ENCODE measurements around the gene LAMB2.

DNA sequence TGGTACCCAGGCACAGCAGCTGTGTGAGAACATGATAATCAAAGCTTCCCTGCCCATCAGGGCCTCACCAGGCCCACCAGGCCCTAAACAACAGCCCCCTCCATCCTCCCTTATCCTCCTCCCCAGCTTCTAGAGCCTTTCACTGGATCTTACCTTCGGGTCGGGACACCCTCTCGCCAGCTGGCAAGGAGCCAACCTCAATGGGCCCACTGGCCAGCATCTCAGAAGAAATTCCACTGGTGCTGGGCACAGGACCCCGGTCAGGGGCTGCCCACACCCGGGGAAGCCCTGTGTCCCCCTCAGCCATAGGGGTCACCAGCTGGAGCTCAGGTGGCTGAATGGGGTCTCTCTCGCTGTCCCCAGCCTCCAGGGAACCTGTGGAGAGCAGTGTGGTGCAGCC is 21.5 kb downstream of the LAMB2 start:
- TF ChIP-seq EZH2 (IDR thresholded peaks at IDR 0.05; ENCODE audit: low read depth, low read length, severe bottlenecking), result no peak
- TF ChIP-seq, protein P1, sequence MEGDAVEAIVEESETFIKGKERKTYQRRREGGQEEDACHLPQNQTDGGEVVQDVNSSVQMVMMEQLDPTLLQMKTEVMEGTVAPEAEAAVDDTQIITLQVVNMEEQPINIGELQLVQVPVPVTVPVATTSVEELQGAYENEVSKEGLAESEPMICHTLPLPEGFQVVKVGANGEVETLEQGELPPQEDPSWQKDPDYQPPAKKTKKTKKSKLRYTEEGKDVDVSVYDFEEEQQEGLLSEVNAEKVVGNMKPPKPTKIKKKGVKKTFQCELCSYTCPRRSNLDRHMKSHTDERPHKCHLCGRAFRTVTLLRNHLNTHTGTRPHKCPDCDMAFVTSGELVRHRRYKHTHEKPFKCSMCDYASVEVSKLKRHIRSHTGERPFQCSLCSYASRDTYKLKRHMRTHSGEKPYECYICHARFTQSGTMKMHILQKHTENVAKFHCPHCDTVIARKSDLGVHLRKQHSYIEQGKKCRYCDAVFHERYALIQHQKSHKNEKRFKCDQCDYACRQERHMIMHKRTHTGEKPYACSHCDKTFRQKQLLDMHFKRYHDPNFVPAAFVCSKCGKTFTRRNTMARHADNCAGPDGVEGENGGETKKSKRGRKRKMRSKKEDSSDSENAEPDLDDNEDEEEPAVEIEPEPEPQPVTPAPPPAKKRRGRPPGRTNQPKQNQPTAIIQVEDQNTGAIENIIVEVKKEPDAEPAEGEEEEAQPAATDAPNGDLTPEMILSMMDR (IDR thresholded peaks at IDR 0.05; ENCODE audit: control extremely low read depth in 1 of 3, insufficient read depth in 1 of 3, low read depth in 1 of 3, low read length in 3 of 3), result no peak
- TF ChIP-seq POLR2A (IDR thresholded peaks at IDR 0.05; ENCODE audit: control extremely low read depth in 1 of 2, low read depth in 2 of 2, low read length in 2 of 2), result no peak
- no peak for TF ChIP-seq EGR1 (IDR thresholded peaks at IDR 0.05; ENCODE audit: borderline replicate concordance, low read depth, low read length)
- no peak for TF ChIP-seq KDM5A (IDR thresholded peaks at IDR 0.05; ENCODE audit: low read length)
- TF ChIP-seq SRF (IDR thresholded peaks at IDR 0.05; ENCODE audit: low read depth, low read length), result no peak
- TF ChIP-seq CBX5 (IDR thresholded peaks at IDR 0.05; ENCODE audit: low read depth, low read length), result no peak
- TF ChIP-seq, protein P2, sequence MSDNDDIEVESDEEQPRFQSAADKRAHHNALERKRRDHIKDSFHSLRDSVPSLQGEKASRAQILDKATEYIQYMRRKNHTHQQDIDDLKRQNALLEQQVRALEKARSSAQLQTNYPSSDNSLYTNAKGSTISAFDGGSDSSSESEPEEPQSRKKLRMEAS (IDR thresholded peaks at IDR 0.05), result no peak
- TF ChIP-seq MAFK (IDR thresholded peaks at IDR 0.05; ENCODE audit: low read depth, low read length), result no peak
- TF ChIP-seq KDM1A (IDR thresholded peaks at IDR 0.05; ENCODE audit: borderline replicate concordance, low read length), result no peak
